Neural crest cell (in vitro differentiated cells): ENCODE results near the gene GPR65. TPM values are rescaled to one million over a fixed set of nuclear protein-coding genes. Genes with fewer than 3 reads are reported as not detected.

Experiments
- DNase-seq: peaks from one replicate; pipeline ENCODE4 v3.0.0; 2021; ENCODE audit warnings: low read depth, mixed read lengths, low spot score
- H3K27ac Mint-ChIP-seq: one replicate; pipeline ENCODE4 v1.8.0; 2021; ENCODE audit warnings: mild to moderate bottlenecking, mixed read lengths; ENCODE audit not compliant: unreplicated experiment
- H3K27me3 Mint-ChIP-seq: 2 replicates; pipeline ENCODE4 v1.8.0; 2021; ENCODE audit warnings: low read depth, mild to moderate bottlenecking, mixed read lengths
- H3K36me3 Mint-ChIP-seq: 2 replicates; pipeline ENCODE4 v1.8.0; 2021; ENCODE audit warnings: low read depth, mild to moderate bottlenecking, mixed read lengths
- H3K4me1 Mint-ChIP-seq: 2 replicates; pipeline ENCODE4 v1.8.0; 2021; ENCODE audit warnings: mixed read lengths
- H3K4me3 Mint-ChIP-seq: one replicate; pipeline ENCODE4 v1.8.0; 2021; ENCODE audit warnings: mild to moderate bottlenecking, mixed read lengths
- H3K9me3 Mint-ChIP-seq: 2 replicates; pipeline ENCODE4 v1.8.0; 2021; ENCODE audit warnings: mixed read lengths
- CTCF ChIP-seq: fragments of 200-600 bp; sonication (generic); conservative IDR thresholded peaks from 2 replicates; pipeline ENCODE4 v1.5.0; 2021; ENCODE audit warnings: antibody characterized with exemption, mild to moderate bottlenecking
- total RNA-seq: library from RNA; stranded (reverse); gene quantifications from 2 replicates; pipeline ENCODE4 v1.2.1, GENCODE V29; 2021

The GPR65 gene
- total RNA-seq, 1 donor from 2014 or later, result not detected

GRCh38 chr14:88039197-88039596, 34.3 kb downstream of the GPR65 start:
- Mint-ChIP-seq H3K36me3 (no peaks in the 10 kb centered on the region), H3K4me3 (no peak overlapping the region), H3K9me3 (no peaks in the 10 kb centered on the region), H3K27me3 (peaks cover 11% of the 10 kb centered on the region), H3K4me1 (peaks cover 7% of the 10 kb centered on the region), H3K27ac (no peak overlapping the region)
- no peak for TF ChIP-seq CTCF
- no peak for DNase-seq

GRCh38 chr14:88040146-88040545, 35.2 kb downstream of the GPR65 start:
- H3K36me3 Mint-ChIP-seq, result no peaks in the 10 kb centered on the region
- no peak for TF ChIP-seq CTCF
- peaks cover 10% of the 10 kb centered on the region for H3K27me3 Mint-ChIP-seq
- no peak overlapping the region for H3K4me3 Mint-ChIP-seq
- no peak for DNase-seq
- no peak overlapping the region for H3K27ac Mint-ChIP-seq
- H3K9me3 Mint-ChIP-seq, result no peaks in the 10 kb centered on the region
- peaks cover 7% of the 10 kb centered on the region for H3K4me1 Mint-ChIP-seq

- H3K9me3 Mint-ChIP-seq, result no peaks in the 10 kb centered on the region
- no peaks in the 10 kb centered on the region for H3K36me3 Mint-ChIP-seq
- no peaks in the 10 kb centered on the region for H3K4me1 Mint-ChIP-seq
- no peak overlapping the region for H3K4me3 Mint-ChIP-seq
- H3K27me3 Mint-ChIP-seq, result peaks cover 1% of the 10 kb centered on the region
- DNase-seq, result no peak
- H3K27ac Mint-ChIP-seq, result no peak overlapping the region
- no peak for TF ChIP-seq CTCF
Observed at GRCh38 chr14:88043529-88044443, 38.9 kb downstream of the GPR65 start.

GRCh38 chr14:88044444-88044758, 39.5 kb downstream of the GPR65 start:
- no peaks in the 10 kb centered on the region for H3K9me3 Mint-ChIP-seq
- no peaks in the 10 kb centered on the region for H3K36me3 Mint-ChIP-seq
- DNase-seq, result no peak
- no peak overlapping the region for H3K27ac Mint-ChIP-seq
- no peak for TF ChIP-seq CTCF
- no peaks in the 10 kb centered on the region for H3K27me3 Mint-ChIP-seq
- no peaks in the 10 kb centered on the region for H3K4me1 Mint-ChIP-seq
- no peak overlapping the region for H3K4me3 Mint-ChIP-seq

- H3K4me1 Mint-ChIP-seq, result no peaks in the 10 kb centered on the region
- H3K36me3 Mint-ChIP-seq, result no peaks in the 10 kb centered on the region
- no peak overlapping the region for H3K27ac Mint-ChIP-seq
Observed at GRCh38 chr14:88044776-88045446, 40.0 kb downstream of the GPR65 start.

More at GRCh38 chr14:88044776-88045446, 40.0 kb downstream of the GPR65 start:
- TF ChIP-seq CTCF, result no peak
- no peaks in the 10 kb centered on the region for H3K9me3 Mint-ChIP-seq
- DNase-seq, result no peak
- H3K4me3 Mint-ChIP-seq, result no peak overlapping the region
- H3K27me3 Mint-ChIP-seq, result no peaks in the 10 kb centered on the region
